ENCODE results near the gene APOA4.

GRCh38 chr11:116796548-116796947 lies 26.6 kb downstream of the APOA4 start:
- TF ChIP-seq ZNF460 (CRISPR knock-in tag; IDR thresholded peaks at IDR 0.05; ENCODE audit: borderline replicate concordance): no peak
- TF ChIP-seq CTCF (CRISPR knock-in tag; IDR thresholded peaks at IDR 0.05): no peak
- no peak for TF ChIP-seq ZNF609 (CRISPR knock-in tag; IDR thresholded peaks at IDR 0.05; ENCODE audit: borderline replicate concordance)
- no peak for TF ChIP-seq GLI4 (CRISPR knock-in tag; IDR thresholded peaks at IDR 0.05; ENCODE audit: borderline replicate concordance)
- TF ChIP-seq RELA (CRISPR knock-in tag; IDR thresholded peaks at IDR 0.05): no peak
- no peak for TF ChIP-seq MTERF4 (CRISPR knock-in tag; IDR thresholded peaks at IDR 0.05)
- TF ChIP-seq CREB3 (CRISPR knock-in tag; IDR thresholded peaks at IDR 0.05): no peak
- TF ChIP-seq HOMEZ (CRISPR knock-in tag; IDR thresholded peaks at IDR 0.05; ENCODE audit: low read depth): no peak
- no peak for TF ChIP-seq POLR2AphosphoS5 (IDR thresholded peaks at IDR 0.05; ENCODE audit: low read depth, low read length)
- TF ChIP-seq TCF7L2 (IDR thresholded peaks at IDR 0.05; ENCODE audit: low read depth, low read length): no peak
- no peak for TF ChIP-seq MXI1 (IDR thresholded peaks at IDR 0.05; ENCODE audit: borderline replicate concordance, low read depth, low read length)
- TF ChIP-seq EED (CRISPR knock-in tag; IDR thresholded peaks at IDR 0.05): no peak
- TF ChIP-seq CREBL2 (CRISPR knock-in tag; IDR thresholded peaks at IDR 0.05; ENCODE audit: borderline replicate concordance): no peak
- no peak for TF ChIP-seq ZNF281 (CRISPR knock-in tag; IDR thresholded peaks at IDR 0.05; ENCODE audit: borderline replicate concordance)

All from HepG2 (cell line).